GM23248 (cell line): Measurements from ENCODE around the gene PPP2R2D.

Source experiments
- EZH2 ChIP-seq: fragments of 200-600 bp; sonication (generic); IDR thresholded peaks from 2 replicates; pipeline ENCODE4 v1.6.1; 2018; ENCODE audit warnings: antibody characterized with exemption, mild to moderate bottlenecking; ENCODE audit not compliant: insufficient read depth, poor library complexity, severe bottlenecking
- EZH2phosphoT487 ChIP-seq: fragments of 200-600 bp; sonication (generic); IDR thresholded peaks from 2 replicates; pipeline ENCODE4 v1.6.1; 2018; ENCODE audit warnings: antibody characterized with exemption, moderate library complexity, mild to moderate bottlenecking, low read depth; ENCODE audit not compliant: insufficient read depth

GRCh38 chr10:131899695-131900349 is 986 bp upstream of the PPP2R2D start:
- TF ChIP-seq EZH2phosphoT487, result no peak
- no peak for TF ChIP-seq EZH2
